DOHH2 (cell line): Measurements from ENCODE around the gene HS6ST1.

Experiments used
- H3F3A ChIP-seq: fragments of 200-600 bp; sonication (generic), shearing (Covaris generic); 2 replicates; pipeline ENCODE4 v1.6.0; 2016; ENCODE audit warnings: antibody characterized with exemption, mild to moderate bottlenecking; ENCODE audit not compliant: control insufficient read depth, insufficient read depth
- H3K27ac ChIP-seq: fragments of 200-600 bp; sonication (generic); 2 replicates; pipeline ENCODE4 v1.5.1; 2014; ENCODE audit warnings: low read depth, mild to moderate bottlenecking, low read length, moderate library complexity
- H3K27me3 ChIP-seq: fragments of 200-600 bp; sonication (generic); 2 replicates; pipeline ENCODE4 v1.6.1; 2014; ENCODE audit warnings: mild to moderate bottlenecking, low read length, mixed read lengths; ENCODE audit not compliant: control insufficient read depth
- H3K36me3 ChIP-seq: fragments of 200-600 bp; sonication (generic); 2 replicates; pipeline ENCODE4 v1.6.1; 2014; ENCODE audit warnings: mild to moderate bottlenecking, low read length, moderate library complexity, mixed read lengths; ENCODE audit not compliant: control insufficient read depth
- H3K4me1 ChIP-seq: fragments of 200-600 bp; sonication (generic); 2 replicates; pipeline ENCODE4 v1.6.1; 2014; ENCODE audit warnings: mild to moderate bottlenecking, low read length, mixed read lengths; ENCODE audit not compliant: control insufficient read depth
- H3K4me2 ChIP-seq: fragments of 200-600 bp; sonication (generic); 2 replicates; pipeline ENCODE4 v1.6.0; 2014; ENCODE audit warnings: mild to moderate bottlenecking, low read length, moderate library complexity
- H3K4me3 ChIP-seq: fragments of 200-600 bp; sonication (generic); 2 replicates; pipeline ENCODE4 v1.5.1; 2014; ENCODE audit warnings: mild to moderate bottlenecking, low read length, mixed read lengths
- H3K79me2 ChIP-seq: fragments of 200-600 bp; sonication (generic); 2 replicates; pipeline ENCODE4 v1.6.1; 2014; ENCODE audit warnings: mild to moderate bottlenecking, low read length, mixed read lengths; ENCODE audit not compliant: control insufficient read depth
- H3K9me2 ChIP-seq: fragments of 200-600 bp; sonication (generic); replicated peaks from 2 replicates; pipeline ENCODE4 v1.6.1; 2014; ENCODE audit warnings: mild to moderate bottlenecking, low read length, mixed read lengths; ENCODE audit not compliant: control insufficient read depth
- H3K9me3 ChIP-seq: fragments of 200-600 bp; sonication (generic); 2 replicates; pipeline ENCODE4 v1.6.1; 2014; ENCODE audit warnings: antibody characterized with exemption, low read length, mixed read lengths; ENCODE audit not compliant: control insufficient read depth, insufficient read depth
- H4K20me1 ChIP-seq: fragments of 200-600 bp; sonication (generic); 2 replicates; pipeline ENCODE4 v1.6.0; 2014; ENCODE audit warnings: low read depth, mild to moderate bottlenecking, antibody characterized with exemption, low read length, moderate library complexity; ENCODE audit not compliant: control insufficient read depth, insufficient read depth
- CTCF ChIP-seq: fragments of 200-600 bp; sonication (generic); IDR thresholded peaks from one replicate; pipeline ENCODE4 v1.5.1; 2014; ENCODE audit warnings: antibody characterized with exemption, mild to moderate bottlenecking, low read depth, low read length; ENCODE audit not compliant: poor library complexity, severe bottlenecking
- EZH2phosphoT487 ChIP-seq: fragments of 200-600 bp; sonication (generic); IDR thresholded peaks from 2 replicates; pipeline ENCODE4 v1.6.1; 2017; ENCODE audit warnings: borderline replicate concordance, mild to moderate bottlenecking, antibody characterized with exemption, low read length, moderate library complexity, mixed read lengths

The HS6ST1 gene

GRCh38 chr2:128263902-128264331 is 54.8 kb downstream of the HS6ST1 start:
- no peak for TF ChIP-seq CTCF
- Histone ChIP-seq H3F3A (no peaks in the 10 kb centered on the region), H3K9me3 (no peaks in the 10 kb centered on the region), H4K20me1 (no peaks in the 10 kb centered on the region), H3K79me2 (no peaks in the 10 kb centered on the region), H3K36me3 (no peaks in the 10 kb centered on the region), H3K4me1 (no peaks in the 10 kb centered on the region), H3K9me2 (no peaks in the 10 kb centered on the region), H3K4me3 (no peak overlapping the region), H3K4me2 (no peak overlapping the region), H3K27me3 (no peaks in the 10 kb centered on the region), H3K27ac (no peak overlapping the region)

GRCh38 chr2:128262315-128263253 is 56.1 kb downstream of the HS6ST1 start:
- Histone ChIP-seq H3K4me3 (no peak overlapping the region), H3F3A (no peaks in the 10 kb centered on the region), H3K4me2 (no peak overlapping the region), H3K4me1 (no peaks in the 10 kb centered on the region), H3K27me3 (peaks cover 2% of the 10 kb centered on the region; the same call in 1 of the 2 replicates), H4K20me1 (no peaks in the 10 kb centered on the region), H3K79me2 (no peaks in the 10 kb centered on the region), H3K36me3 (no peaks in the 10 kb centered on the region), H3K27ac (no peak overlapping the region), H3K9me3 (no peaks in the 10 kb centered on the region), H3K9me2 (no peaks in the 10 kb centered on the region)
- TF ChIP-seq EZH2phosphoT487 (no peak), CTCF (no peak)

- no peak overlapping the region for H3K4me3 ChIP-seq
- no peaks in the 10 kb centered on the region for H3K9me3 ChIP-seq
- no peak overlapping the region for H3K4me2 ChIP-seq
- no peaks in the 10 kb centered on the region for H4K20me1 ChIP-seq
- no peaks in the 10 kb centered on the region for H3F3A ChIP-seq
- no peaks in the 10 kb centered on the region for H3K36me3 ChIP-seq
- no peaks in the 10 kb centered on the region for H3K4me1 ChIP-seq
- H3K27me3 ChIP-seq = peaks cover 5% of the 10 kb centered on the region; the same call in 1 of the 2 replicates
- no peak overlapping the region for H3K27ac ChIP-seq
- no peaks in the 10 kb centered on the region for H3K79me2 ChIP-seq
- TF ChIP-seq EZH2phosphoT487 = no peak
- TF ChIP-seq CTCF = no peak
- no peaks in the 10 kb centered on the region for H3K9me2 ChIP-seq
Measured at GRCh38 chr2:128261245-128262128, 57.2 kb downstream of the HS6ST1 start.
